GM12801 (cell line): Measurements from ENCODE around the gene HESX1.

Experiments
- CTCF ChIP-seq: IDR thresholded peaks from one replicate; pipeline ENCODE4 v1.5.1; 2011; ENCODE audit warnings: control low read depth; ENCODE audit not compliant: insufficient read length; ENCODE audit errors: extremely low read depth

HESX1 gene

DNA sequence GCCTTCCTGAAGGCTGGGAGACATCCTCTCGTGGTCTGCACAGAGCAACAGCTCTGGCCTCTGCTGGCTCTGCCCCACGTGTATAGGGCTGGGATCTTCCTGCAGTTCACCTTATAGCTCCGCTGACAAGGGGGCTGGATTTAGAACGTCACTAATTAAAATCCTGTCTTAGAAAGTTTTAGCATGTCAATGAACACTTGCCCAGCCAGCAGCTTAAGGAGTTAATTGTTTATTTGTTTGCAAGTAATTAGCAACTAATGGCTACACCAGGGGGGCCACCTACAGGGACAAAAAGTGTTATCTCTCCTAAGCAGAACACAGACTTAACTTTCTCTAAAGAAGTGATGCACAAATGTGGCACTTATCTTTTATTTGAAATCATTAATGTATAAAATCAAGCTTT, at the start of gene HESX1:
TSS of gene HESX1 (minus strand) at position 84 of the 403 bp plus-strand sequence. CDS start at position 24, 60 bp downstream.
- TF ChIP-seq CTCF = no peak

GRCh38 chr3:57244946-57245345, 45.2 kb upstream of the HESX1 start:
- TF ChIP-seq CTCF = no peak

DNA sequence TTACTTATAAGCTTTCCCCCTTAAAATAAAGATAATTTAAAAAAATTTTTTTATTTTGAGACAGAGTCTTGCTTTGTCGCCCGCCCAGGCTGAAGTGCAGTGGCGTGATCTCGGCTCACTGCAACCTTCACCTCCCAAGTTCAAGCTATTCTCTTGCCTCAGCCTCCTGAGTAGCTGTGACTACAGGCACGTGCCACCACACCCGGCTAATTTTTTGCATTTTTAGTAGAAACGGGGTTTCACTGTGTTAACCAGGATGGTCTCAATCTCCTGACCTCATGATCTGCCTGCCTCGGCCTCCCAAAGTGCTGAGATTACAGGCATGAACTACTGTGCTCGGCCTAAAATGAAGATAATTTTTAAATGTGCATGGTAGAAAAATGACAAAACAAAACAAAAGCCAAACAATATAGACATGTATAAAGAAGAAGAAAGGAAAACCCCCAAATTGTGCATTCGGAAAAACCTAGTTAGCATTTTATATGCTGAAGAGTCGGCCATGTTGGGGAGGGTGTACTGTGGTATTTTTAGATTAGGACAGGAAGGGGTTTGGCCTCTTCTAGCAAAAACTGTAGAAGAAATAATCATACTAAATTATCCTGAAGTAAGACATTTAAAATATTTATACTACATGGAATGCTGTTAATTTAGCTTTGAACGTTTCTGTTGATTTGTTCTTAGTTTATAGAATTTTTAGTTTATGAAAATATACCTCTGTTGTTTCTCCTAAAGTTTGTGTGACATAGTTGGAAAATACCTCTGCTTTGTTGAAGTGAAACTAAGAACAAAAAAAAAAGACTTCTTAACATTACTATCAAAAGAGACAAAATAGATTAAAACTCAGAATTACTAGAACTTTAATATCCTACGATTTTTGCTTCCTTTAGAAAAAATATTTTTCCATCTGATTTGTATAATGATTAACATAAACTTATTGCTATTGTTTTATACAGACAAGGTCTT, 35.1 kb upstream of the HESX1 start:
- no peak for TF ChIP-seq CTCF

GRCh38 chr3:57233799-57234198, 34.0 kb upstream of the HESX1 start:
- TF ChIP-seq CTCF = no peak

DNA sequence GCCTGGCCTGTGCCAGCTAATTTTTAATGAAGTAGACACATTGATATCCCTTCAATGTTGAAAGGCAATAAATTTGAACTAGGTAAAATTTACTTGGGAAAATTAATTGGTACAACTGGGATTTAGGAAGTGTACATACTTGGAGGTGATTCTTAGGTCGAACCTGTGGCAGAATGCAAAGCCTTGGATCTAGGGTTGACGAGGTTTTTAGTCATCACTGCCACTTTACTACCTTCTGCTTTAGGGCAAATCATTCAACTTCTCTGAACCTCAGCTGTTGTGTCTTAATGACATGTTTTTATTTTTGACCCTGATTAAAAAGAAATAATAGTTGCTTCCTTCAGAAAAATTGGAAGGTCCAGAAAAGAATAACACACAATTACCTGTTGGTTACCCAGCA, 30.2 kb upstream of the HESX1 start:
- no peak for TF ChIP-seq CTCF

- no peak for TF ChIP-seq CTCF
Observed at GRCh38 chr3:57227930-57228751, 28.4 kb upstream of the HESX1 start.

DNA sequence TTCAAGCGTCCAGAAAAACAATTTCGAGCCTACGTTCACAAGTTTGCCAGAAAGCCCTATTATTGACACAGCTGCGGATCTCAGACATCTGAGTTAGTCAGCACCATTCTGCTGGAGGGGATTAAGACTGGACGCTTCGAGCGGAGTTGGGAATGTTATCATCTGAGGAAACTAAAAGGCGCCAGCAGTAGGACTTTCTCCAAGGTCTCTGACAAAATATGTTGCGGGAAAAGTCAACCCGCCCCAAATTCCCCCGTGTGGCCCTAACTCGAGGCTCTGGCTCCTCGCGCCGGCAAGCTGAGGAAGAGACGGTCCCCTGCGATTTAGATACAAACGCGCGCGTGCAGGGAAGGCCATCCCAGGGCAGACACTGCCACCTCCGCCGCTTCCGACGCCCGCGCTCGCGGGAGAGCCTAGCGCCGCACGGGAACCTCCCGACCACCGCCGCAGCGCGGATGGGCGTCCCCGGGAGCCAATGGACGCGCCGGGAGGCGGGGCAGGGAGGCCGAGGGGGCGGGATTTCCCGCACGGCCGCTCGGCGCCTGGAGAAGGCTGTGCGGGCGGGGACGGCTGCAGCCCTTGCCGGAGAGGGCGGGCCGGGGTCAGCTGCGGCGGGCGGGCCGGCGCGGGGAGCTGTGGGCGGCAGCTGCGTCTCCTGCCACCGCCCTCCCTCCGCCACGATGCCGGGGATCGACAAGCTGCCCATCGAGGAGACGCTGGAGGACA, 27.6 kb upstream of the HESX1 start, which contains the start of gene APPL1:
TSS of gene APPL1 (plus strand) at position 526 of the 726 bp plus-strand sequence. CDS start at position 681, 155 bp downstream.
- no peak for TF ChIP-seq CTCF
